ACC112 (cell line): Measurements from ENCODE around the gene RBM20.
"Not testable (repeated sequence)": the region's sequence is repeated elsewhere in the genome, so short reads cannot be mapped to it uniquely, and the experiment has no call there.

Experiments used
- H2AFZ ChIP-seq: fragments of 200-600 bp; sonication (generic); one replicate; pipeline ENCODE4 v1.6.0; 2017; ENCODE audit warnings: antibody characterized with exemption, low read length; ENCODE audit not compliant: unreplicated experiment
- H3K27ac ChIP-seq: fragments of 200-600 bp; sonication (generic); 2 replicates; pipeline ENCODE4 v1.5.1; 2014; ENCODE audit warnings: low read depth, mild to moderate bottlenecking, antibody characterized with exemption, low read length, moderate library complexity
- H3K27me3 ChIP-seq: fragments of 200-600 bp; sonication (generic); 2 replicates; pipeline ENCODE4 v1.6.1; 2014; ENCODE audit warnings: mild to moderate bottlenecking, antibody characterized with exemption, low read length, moderate library complexity, mixed read lengths; ENCODE audit not compliant: insufficient read depth
- H3K36me3 ChIP-seq: fragments of 200-600 bp; sonication (generic); 2 replicates; pipeline ENCODE4 v1.6.1; 2016; ENCODE audit warnings: mild to moderate bottlenecking, antibody characterized with exemption, low read length, moderate library complexity, mixed read lengths; ENCODE audit not compliant: insufficient read depth
- H3K4me1 ChIP-seq: fragments of 200-600 bp; sonication (generic); one replicate; pipeline ENCODE4 v1.6.1; 2016; ENCODE audit warnings: low read length, mixed read lengths; ENCODE audit not compliant: insufficient read depth, unreplicated experiment, control insufficient read depth
- H3K4me3 ChIP-seq: fragments of 200-600 bp; sonication (generic); 2 replicates; pipeline ENCODE4 v1.5.1; 2014; ENCODE audit warnings: mild to moderate bottlenecking, low read depth, low read length
- H3K79me2 ChIP-seq: fragments of 200-600 bp; sonication (generic); one replicate; pipeline ENCODE4 v1.6.0; 2016; ENCODE audit warnings: low read length; ENCODE audit not compliant: control insufficient read depth, unreplicated experiment, insufficient read depth

RBM20 gene

GRCh38 chr10:110765513-110766319 is 121.6 kb downstream of the RBM20 start:
- Histone ChIP-seq H3K27me3 (peaks cover 19% of the 10 kb centered on the region; the same call in 1 of the 2 replicates), H3K4me3 (no peak overlapping the region)

GRCh38 chr10:110767601-110768000 is 123.5 kb downstream of the RBM20 start:
- not testable (repeated sequence) for H3K4me3 ChIP-seq, H3K79me2 ChIP-seq, H3K36me3 ChIP-seq, H3K27ac ChIP-seq, H2AFZ ChIP-seq, H3K4me1 ChIP-seq
- peaks cover 19% of the 10 kb centered on the region; the same call in 1 of the 2 replicates for H3K27me3 ChIP-seq

More at GRCh38 chr10:110765513-110766319, 121.6 kb downstream of the RBM20 start:
- Histone ChIP-seq H3K4me1 (no peaks in the 10 kb centered on the region), H2AFZ (no peak overlapping the region), H3K27ac (no peak overlapping the region), H3K79me2 (no peaks in the 10 kb centered on the region), H3K36me3 (no peaks in the 10 kb centered on the region)

- H3K79me2 ChIP-seq = no peaks in the 10 kb centered on the region
- no peak overlapping the region for H3K27ac ChIP-seq
- peaks cover 11% of the 10 kb centered on the region for H3K4me1 ChIP-seq
- H3K4me3 ChIP-seq = no peak overlapping the region
- no peaks in the 10 kb centered on the region for H3K36me3 ChIP-seq
- no peak overlapping the region for H2AFZ ChIP-seq
- H3K27me3 ChIP-seq = peaks cover 7% of the 10 kb centered on the region; the same call in 1 of the 2 replicates
Observed at GRCh38 chr10:110770243-110770642, 126.1 kb downstream of the RBM20 start.

- Histone ChIP-seq H3K27ac (no peak overlapping the region), H3K36me3 (no peaks in the 10 kb centered on the region), H2AFZ (no peak overlapping the region), H3K79me2 (no peaks in the 10 kb centered on the region), H3K4me1 (peaks cover 11% of the 10 kb centered on the region), H3K4me3 (no peak overlapping the region), H3K27me3 (no peaks in the 10 kb centered on the region)
Observed at GRCh38 chr10:110771486-110771885, 127.3 kb downstream of the RBM20 start.

- Histone ChIP-seq H3K27ac (no peak overlapping the region), H2AFZ (no peak overlapping the region)
Observed at GRCh38 chr10:110771991-110772390, 127.9 kb downstream of the RBM20 start.

GRCh38 chr10:110772454-110773025 is 128.4 kb downstream of the RBM20 start:
- Histone ChIP-seq H3K36me3 (no peaks in the 10 kb centered on the region), H3K79me2 (no peaks in the 10 kb centered on the region), H3K4me3 (no peak overlapping the region), H2AFZ (no peak overlapping the region), H3K4me1 (peaks cover 11% of the 10 kb centered on the region), H3K27me3 (peaks cover 7% of the 10 kb centered on the region; the same call in 1 of the 2 replicates), H3K27ac (no peak overlapping the region)

More at GRCh38 chr10:110771991-110772390, 127.9 kb downstream of the RBM20 start:
- H3K36me3 ChIP-seq = no peaks in the 10 kb centered on the region
- peaks cover 2% of the 10 kb centered on the region; the same call in 1 of the 2 replicates for H3K27me3 ChIP-seq
- peaks cover 11% of the 10 kb centered on the region for H3K4me1 ChIP-seq
- no peaks in the 10 kb centered on the region for H3K79me2 ChIP-seq
- H3K4me3 ChIP-seq = no peak overlapping the region

- H3K4me3 ChIP-seq = no peak overlapping the region
- peaks cover 11% of the 10 kb centered on the region for H3K4me1 ChIP-seq
- H2AFZ ChIP-seq = no peak overlapping the region
- peaks cover 19% of the 10 kb centered on the region for H3K27me3 ChIP-seq
- peak overlapping the region; percentile 46 for H3K27ac ChIP-seq
- H3K36me3 ChIP-seq = no peaks in the 10 kb centered on the region
- H3K79me2 ChIP-seq = no peaks in the 10 kb centered on the region
Observed at GRCh38 chr10:110773693-110774068, 129.5 kb downstream of the RBM20 start.

- Histone ChIP-seq H2AFZ (no peak overlapping the region), H3K27ac (peak overlapping the region; percentile 46), H3K4me1 (peaks cover 11% of the 10 kb centered on the region), H3K36me3 (no peaks in the 10 kb centered on the region), H3K4me3 (no peak overlapping the region), H3K79me2 (no peaks in the 10 kb centered on the region), H3K27me3 (peaks cover 25% of the 10 kb centered on the region)
Observed at GRCh38 chr10:110774069-110775019, 130.2 kb downstream of the RBM20 start.

- no peak overlapping the region for H2AFZ ChIP-seq
- H3K27me3 ChIP-seq = peaks cover 32% of the 10 kb centered on the region
- no peak overlapping the region for H3K4me3 ChIP-seq
- H3K79me2 ChIP-seq = no peaks in the 10 kb centered on the region
- H3K4me1 ChIP-seq = peaks cover 11% of the 10 kb centered on the region
- no peaks in the 10 kb centered on the region for H3K36me3 ChIP-seq
- H3K27ac ChIP-seq = no peak overlapping the region
Observed at GRCh38 chr10:110775020-110775375, 130.9 kb downstream of the RBM20 start.

- no peak overlapping the region for H2AFZ ChIP-seq
- peaks cover 11% of the 10 kb centered on the region for H3K4me1 ChIP-seq
- peaks cover 36% of the 10 kb centered on the region for H3K27me3 ChIP-seq
- no peak overlapping the region for H3K27ac ChIP-seq
- H3K36me3 ChIP-seq = no peaks in the 10 kb centered on the region
- H3K79me2 ChIP-seq = no peaks in the 10 kb centered on the region
- no peak overlapping the region for H3K4me3 ChIP-seq
Observed at GRCh38 chr10:110775406-110775805, 131.3 kb downstream of the RBM20 start.
